A549 (cell line): ENCODE measurements around the gene HACL1. TPM values are rescaled to one million over a fixed set of nuclear protein-coding genes. Genes with fewer than 3 reads are reported as not detected.

Source experiments
- ATAC-seq, 2 experiments: fragments of 200-7000 bp in 1 of 2; fragments of >200 bp in 1 of 2; cut with Nextera tagmentation in 1 of 2; cut with Tn5 transposase in 1 of 2; 3 replicates each; pipeline versions ENCODE4 v1.8.0 to v1.9.1; 2018 to 2020; ENCODE audit warnings: mild to moderate bottlenecking in 1 of 2, moderate library complexity in 1 of 2
- CTCF ChIA-PET: fragments of 300-600 bp; sonication (Branson Sonifier 250); formaldehyde crosslinking; extraction: SDS; loops from one replicate; lab custom pipeline; 2021; ENCODE audit warnings: antibody characterized with exemption, inconsistent platforms; lab: Yijun Ruan, JAX
- POLR2A ChIA-PET: fragments of 350-600 bp; formaldehyde crosslinking; extraction: SDS; loops from one replicate; lab custom pipeline; 2021; ENCODE audit warnings: antibody characterized with exemption, inconsistent platforms; lab: Yijun Ruan, JAX
- DNase-seq, 2 experiments: peaks; one replicate each; pipeline versions ENCODE4 v3.0.0 to v3.0.0-alpha.2; 2011 to 2016; ENCODE audit warnings: low read depth in 1 of 2, low spot score in 1 of 2
- FAIRE-seq: peaks from 2 replicates; lab custom pipeline; 2011; peaks lifted over from hg19 to GRCh38; lab: Jason Lieb, UNC
- H3K27ac ChIP-seq, 2 experiments: fragments of >200 bp; sonication (Bioruptor Twin); formaldehyde crosslinking; 3 replicates each; pipeline ENCODE4 v1.5.1; 2016 to 2017
- H3K4me1 ChIP-seq: fragments of >200 bp; sonication (Bioruptor Twin); formaldehyde crosslinking; 3 replicates; pipeline ENCODE4 v1.6.1; 2016
- H3K4me2 ChIP-seq: fragments of >200 bp; sonication (Bioruptor Twin); formaldehyde crosslinking; 3 replicates; pipeline ENCODE4 v1.6.1; 2016
- H3K4me3 ChIP-seq: fragments of >200 bp; sonication (Bioruptor Twin); formaldehyde crosslinking; 3 replicates; pipeline ENCODE4 v1.5.1; 2016
- H3K9me3 ChIP-seq: fragments of >200 bp; sonication (Bioruptor Twin); formaldehyde crosslinking; 3 replicates; pipeline ENCODE4 v1.6.1; 2016
- CBX2 ChIP-seq: fragments of 200-600 bp; sonication (generic); IDR thresholded peaks from 2 replicates; pipeline ENCODE4 v1.6.1; 2016; ENCODE audit warnings: low read depth, mild to moderate bottlenecking, borderline replicate concordance
- E2F6 ChIP-seq: IDR thresholded peaks from 2 replicates; pipeline ENCODE4 v1.6.1; 2012; ENCODE audit warnings: low read depth, borderline replicate concordance
- EHF ChIP-seq: fragments of 250-450 bp; sonication (Bioruptor Pico); IDR thresholded peaks from 2 replicates; pipeline ENCODE4 v1.5.0; 2020; ENCODE audit warnings: mild to moderate bottlenecking
- EP300 ChIP-seq, 2 experiments: fragments of >200 bp; sonication (Bioruptor Twin); formaldehyde crosslinking; IDR thresholded peaks; 2 replicates in 1 of 2; 3 replicates in 1 of 2; pipeline ENCODE4 v1.6.1; 2016 to 2017
- ESRRA ChIP-seq: fragments of 150-350 bp; IDR thresholded peaks from 2 replicates; pipeline ENCODE4 v1.6.1; 2014; ENCODE audit warnings: mild to moderate bottlenecking, low read length, borderline replicate concordance
- FOXS1 ChIP-seq: fragments of 250-450 bp; sonication (Bioruptor Pico); IDR thresholded peaks from 2 replicates; pipeline ENCODE4 v1.5.0; 2020; ENCODE audit warnings: mild to moderate bottlenecking, moderate library complexity
- GATA3 ChIP-seq: IDR thresholded peaks from 2 replicates; pipeline ENCODE4 v1.6.1; 2012; ENCODE audit warnings: borderline replicate concordance
- HEYL ChIP-seq: fragments of 250-450 bp; sonication (Bioruptor Pico); IDR thresholded peaks from 2 replicates; pipeline ENCODE4 v1.8.0; 2021; ENCODE audit warnings: mild to moderate bottlenecking, moderate library complexity
- HOXA7 ChIP-seq: fragments of 250-450 bp; sonication (Bioruptor Pico); IDR thresholded peaks from 2 replicates; pipeline ENCODE4 v1.5.0; 2020; ENCODE audit warnings: mild to moderate bottlenecking, moderate library complexity
- JUN ChIP-seq, 2 experiments: fragments of >200 bp; sonication (Bioruptor Twin); formaldehyde crosslinking; IDR thresholded peaks; 2 replicates in 1 of 2; 3 replicates in 1 of 2; pipeline ENCODE4 v1.6.1; 2016 to 2017
- MYC ChIP-seq: IDR thresholded peaks from 2 replicates; pipeline ENCODE4 v1.6.1; 2012; ENCODE audit warnings: mild to moderate bottlenecking, inconsistent platforms, low read length, improper control_type of control experiment, borderline replicate concordance
- NPAS2 ChIP-seq: fragments of 250-450 bp; sonication (Bioruptor Pico); IDR thresholded peaks from 2 replicates; pipeline ENCODE4 v1.8.0; 2022; ENCODE audit warnings: mild to moderate bottlenecking, moderate library complexity, borderline replicate concordance
- NR3C1 ChIP-seq: fragments of >200 bp; sonication (Bioruptor Twin); formaldehyde crosslinking; IDR thresholded peaks from 3 replicates; pipeline ENCODE4 v1.6.1; 2017
- PBX3 ChIP-seq: IDR thresholded peaks from 2 replicates; pipeline ENCODE4 v1.6.1; 2012
- PHF8 ChIP-seq: fragments of 200-600 bp; sonication (generic); IDR thresholded peaks from 2 replicates; pipeline ENCODE4 v1.6.1; 2016; ENCODE audit warnings: low read depth, mild to moderate bottlenecking, antibody characterized with exemption, moderate library complexity, borderline replicate concordance
- REST ChIP-seq: fragments of 200-600 bp; sonication (generic); IDR thresholded peaks from 2 replicates; pipeline ENCODE4 v1.6.1; 2016; ENCODE audit warnings: antibody characterized with exemption, mild to moderate bottlenecking, moderate library complexity
- RNF2 ChIP-seq: fragments of 200-600 bp; sonication (generic); IDR thresholded peaks from 2 replicates; pipeline ENCODE4 v1.6.1; 2016; ENCODE audit warnings: low read depth, mild to moderate bottlenecking, antibody characterized with exemption, moderate library complexity, borderline replicate concordance
- SMC3 ChIP-seq: fragments of >200 bp; sonication (Bioruptor Twin); formaldehyde crosslinking; IDR thresholded peaks from 3 replicates; pipeline ENCODE4 v1.6.1; 2018; ENCODE audit warnings: inconsistent platforms
- TP53 ChIP-seq: fragments of 250-450 bp; sonication (Bioruptor Pico); IDR thresholded peaks from 2 replicates; pipeline ENCODE4 v1.5.0; 2021; ENCODE audit warnings: mild to moderate bottlenecking, moderate library complexity
- USF2 ChIP-seq: fragments of 450-650 bp; IDR thresholded peaks from 2 replicates; pipeline ENCODE4 v1.6.1; 2014; ENCODE audit warnings: antibody characterized with exemption
- ZC3H11A ChIP-seq: fragments of 450-650 bp; IDR thresholded peaks from 2 replicates; pipeline ENCODE4 v1.6.1; 2014; ENCODE audit warnings: antibody characterized with exemption, mild to moderate bottlenecking
- ZFP36 ChIP-seq: fragments of 450-650 bp; IDR thresholded peaks from 2 replicates; pipeline ENCODE4 v1.6.1; 2014; ENCODE audit warnings: borderline replicate concordance; ENCODE audit not compliant: partially characterized antibody
- ZSCAN20 ChIP-seq: fragments of 250-450 bp; sonication (Bioruptor Pico); IDR thresholded peaks from 2 replicates; pipeline ENCODE4 v1.8.0; 2022; ENCODE audit warnings: mild to moderate bottlenecking, moderate library complexity
- WGBS: methylation state at CpG from one replicate; pipeline ENCODE4 v1.1.6; 2017; ENCODE audit errors: missing lambda C conversion rate; 5-methylcytosine and 5-hydroxymethylcytosine counted together
- polyA plus RNA-seq, 4 experiments: library from polyadenylated mRNA; depleted of rRNA in 3 of 4; stranded (reverse); fragments of >200 nt; fragmentation: RNase III in 1 of 4; extraction: RNeasy Plus Mini Kit Qiagen cat#74134 plus additional on column Dnase treatment in 1 of 4; gene quantifications; 2 replicates in 3 of 4; 3 replicates in 1 of 4; pipeline ENCODE4 v1.2.3, GENCODE V29; 2011 to 2017

Gene HACL1
- polyA plus RNA-seq, 2 of the 4 experiments (the other 2 are of a cell fraction): 26.3 to 51.0 TPM

GRCh38 chr3:15541371-15541770, 60.0 kb downstream of the HACL1 start:
- ATAC-seq (no peak), FAIRE-seq (no peak), DNase-seq (no peak)
- TF ChIP-seq NR3C1 (no peak), HOXA7 (CRISPR knock-in tag) (no peak), TP53 (CRISPR knock-in tag) (no peak), EHF (CRISPR knock-in tag) (no peak), RNF2 (no peak), GATA3 (no peak), EP300 (IDR thresholded peaks at IDR 0.05) (no peak), USF2 (no peak), HEYL (CRISPR knock-in tag) (no peak), MYC (no peak), REST (no peak), ESRRA (no peak), PBX3 (no peak), ZFP36 (no peak), SMC3 (no peak), ZSCAN20 (no peak), FOXS1 (no peak), PHF8 (no peak), NPAS2 (CRISPR knock-in tag) (no peak)
- H3K4me2 ChIP-seq: no peak overlapping the region
- no peaks in the 10 kb centered on the region for H3K9me3 ChIP-seq
- CTCF ChIA-PET: interaction anchor here (0.7 to 2.2 kb wide), 2 partner anchors 15 to 602 kb away, joined by 3 to 9 read pairs; no protein-coding TSS in a partner anchor
- POLR2A ChIA-PET: interaction anchor here (0.7 kb wide), 1 partner anchor 304 kb away, joined by 4 read pairs; no protein-coding TSS in a partner anchor
- WGBS: 92% methylated on average over 4 of the region's 4 CpGs
- no peak overlapping the region for H3K27ac ChIP-seq
- no peaks in the 10 kb centered on the region for H3K4me1 ChIP-seq
- no peak overlapping the region for H3K4me3 ChIP-seq

DNA sequence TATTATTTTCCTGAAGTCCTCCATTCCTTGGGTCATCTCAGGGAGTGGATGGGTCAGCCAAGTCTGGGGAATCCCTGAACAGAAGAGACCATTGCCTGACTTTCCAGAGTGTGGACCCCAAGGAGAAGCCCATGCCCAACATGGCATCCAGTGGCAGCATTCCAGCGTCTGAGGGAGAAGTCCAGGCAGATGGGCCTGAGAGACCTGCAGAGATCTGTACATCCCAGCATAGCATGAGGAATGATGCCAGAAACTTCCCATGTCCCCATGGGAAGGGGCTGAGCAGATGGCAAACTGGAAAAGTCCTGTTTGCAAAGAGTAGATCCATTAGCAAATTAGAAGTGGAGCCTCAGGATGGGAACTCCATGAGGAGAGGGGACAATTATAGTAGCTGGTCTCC, 62.3 kb downstream of the HACL1 start:
- H3K4me3 ChIP-seq: no peak overlapping the region
- DNase-seq (no peak), ATAC-seq (no peak), FAIRE-seq (no peak)
- POLR2A ChIA-PET: no interaction called here
- TF ChIP-seq E2F6 (no peak), RNF2 (no peak), ZSCAN20 (no peak), CBX2 (no peak), ZC3H11A (no peak), EHF (CRISPR knock-in tag) (no peak), JUN (IDR thresholded peaks at IDR 0.05) (no peak)
- H3K4me1 ChIP-seq: no peaks in the 10 kb centered on the region
- H3K27ac ChIP-seq: no peak overlapping the region
- WGBS: 100% methylated on average over 1 of the region's 1 CpG
- H3K9me3 ChIP-seq: no peaks in the 10 kb centered on the region
- CTCF ChIA-PET: interaction anchor here (1.1 kb wide), 1 partner anchor 134 kb away, joined by 5 read pairs; no protein-coding TSS in a partner anchor
- H3K4me2 ChIP-seq: no peak overlapping the region
